Right atrium auricular region (tissue), 2 donors: Measurements from ENCODE around the gene SMURF2. TPM values are rescaled to one million over a fixed set of nuclear protein-coding genes. Genes with fewer than 3 reads are reported as not detected.

Experiments used
- DNase-seq: peaks from one replicate; pipeline ENCODE4 v3.0.0-alpha.2; 2019; ENCODE audit warnings: low spot score
- H3K27ac ChIP-seq, 2 donors: fragments of 200-600 bp; sonication (generic); 1 replicate in 1 of 2; 2 replicates in 1 of 2; pipeline ENCODE4 v1.5.1; 2016 to 2019
- H3K27me3 ChIP-seq, 2 donors: fragments of 200-600 bp; sonication (generic); one replicate each; pipeline versions ENCODE4 v1.5.1 to v1.6.0; 2017 to 2019
- H3K36me3 ChIP-seq: fragments of 200-600 bp; sonication (generic); one replicate; pipeline ENCODE4 v1.5.1; 2016
- H3K4me1 ChIP-seq, 2 donors: fragments of 200-600 bp; sonication (generic); one replicate each; pipeline versions ENCODE4 v1.5.1 to v1.6.0; 2017 to 2019
- H3K4me3 ChIP-seq, 2 donors: fragments of 200-600 bp; sonication (generic); 1 replicate in 1 of 2; 2 replicates in 1 of 2; pipeline ENCODE4 v1.5.1; 2017 to 2019; ENCODE audit warnings: mild to moderate bottlenecking in 1 of 2, moderate library complexity in 1 of 2
- H3K9me3 ChIP-seq, 2 donors: fragments of 200-600 bp; sonication (generic); one replicate each; pipeline ENCODE4 v1.5.1; 2019
- CTCF ChIP-seq, 2 donors: fragments of 200-600 bp; sonication (generic); IDR thresholded peaks; one replicate each; pipeline ENCODE4 v1.5.1; 2019; ENCODE audit warnings: antibody characterized with exemption in 2 of 2
- total RNA-seq, 2 donors: library from RNA; depleted of rRNA; stranded (reverse); fragments of >200 nt; gene quantifications; one replicate each; pipeline ENCODE4 v1.1.0, GENCODE V29; 2016

The SMURF2 gene
- total RNA-seq, 2 donors from 2014 or later: 12.6 to 15.3 TPM

GRCh38 chr17:64622931-64623654 is 39.0 kb downstream of the SMURF2 start:
- Histone ChIP-seq H3K4me3 (no peak overlapping the region), H3K27me3 (no peaks in the 10 kb centered on the region), H3K9me3 (no peaks in the 10 kb centered on the region), H3K27ac (peak overlapping the region in 1 of 2 donors; percentile 11), H3K4me1 (peaks cover 0 to 37% of the 10 kb centered on the region in 2 donors), H3K36me3 (no peaks in the 10 kb centered on the region)
- no peak for DNase-seq
- no peak for TF ChIP-seq CTCF (IDR thresholded peaks at IDR 0.05)

- Histone ChIP-seq H3K36me3 (no peaks in the 10 kb centered on the region), H3K4me3 (no peak overlapping the region), H3K9me3 (no peaks in the 10 kb centered on the region), H3K27me3 (no peaks in the 10 kb centered on the region), H3K27ac (no peak overlapping the region), H3K4me1 (peaks cover 0 to 27% of the 10 kb centered on the region in 2 donors)
- no peak for TF ChIP-seq CTCF (IDR thresholded peaks at IDR 0.05)
- DNase-seq: no peak
Observed at GRCh38 chr17:64621772-64622171, 40.3 kb downstream of the SMURF2 start.

DNA sequence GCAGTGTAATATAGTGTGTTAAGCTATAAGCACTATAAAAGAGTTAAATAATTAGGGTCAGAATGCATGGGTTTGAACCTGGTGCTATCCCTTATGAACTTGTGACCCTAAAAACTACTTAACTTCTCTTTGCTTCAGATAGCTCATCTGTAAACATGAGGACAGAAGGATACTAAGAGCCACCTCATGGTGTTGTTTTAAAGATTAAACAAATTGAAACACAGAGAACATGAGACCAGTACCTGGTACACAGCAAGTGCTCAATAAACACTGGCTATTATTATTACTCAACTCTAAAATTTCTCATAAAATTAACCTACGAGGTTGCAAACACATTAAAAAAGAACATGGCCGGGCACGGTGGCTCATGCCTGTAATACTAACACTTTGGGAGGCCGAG is 43.3 kb downstream of the SMURF2 start:
- Histone ChIP-seq H3K27ac (no peak overlapping the region), H3K9me3 (no peaks in the 10 kb centered on the region), H3K4me3 (no peak overlapping the region), H3K36me3 (no peaks in the 10 kb centered on the region), H3K27me3 (no peaks in the 10 kb centered on the region), H3K4me1 (peaks cover 0 to 40% of the 10 kb centered on the region in 2 donors)
- no peak for TF ChIP-seq CTCF (IDR thresholded peaks at IDR 0.05)
- DNase-seq: no peak

DNA sequence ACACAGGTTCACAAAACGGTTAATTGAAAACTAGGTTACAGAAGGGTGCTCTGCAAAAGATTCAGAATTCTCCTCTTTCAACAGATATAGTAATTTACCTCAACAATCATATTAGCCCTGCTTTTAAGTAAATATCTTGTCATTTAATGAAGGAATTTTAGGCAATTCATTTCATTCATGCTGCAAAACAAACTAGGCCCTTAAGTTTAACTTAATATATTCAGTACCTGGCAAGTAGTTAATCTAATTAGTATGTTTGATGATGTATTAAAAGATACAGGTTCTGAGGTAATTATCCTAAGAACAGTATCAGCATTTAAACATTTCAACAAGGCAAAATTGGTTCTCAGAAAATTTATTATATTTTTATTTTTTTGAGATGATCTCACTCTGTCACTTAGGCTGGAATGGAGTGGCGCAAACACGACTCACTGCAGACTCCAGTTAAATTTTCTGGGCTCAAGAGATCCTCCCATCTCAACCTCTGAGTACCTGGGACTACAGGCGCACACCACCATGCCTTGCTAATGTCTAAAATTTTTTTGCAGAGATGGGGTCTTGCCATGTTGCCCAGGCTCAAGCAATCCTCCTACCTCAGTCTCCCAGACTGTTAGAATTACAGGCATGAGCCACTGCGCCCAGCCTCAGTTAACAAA is 44.9 kb downstream of the SMURF2 start:
- Histone ChIP-seq H3K9me3 (no peaks in the 10 kb centered on the region), H3K27ac (no peak overlapping the region), H3K36me3 (no peaks in the 10 kb centered on the region), H3K27me3 (no peaks in the 10 kb centered on the region), H3K4me3 (no peak overlapping the region), H3K4me1 (peaks cover 0 to 28% of the 10 kb centered on the region in 2 donors)
- no peak for TF ChIP-seq CTCF (IDR thresholded peaks at IDR 0.05)
- no peak for DNase-seq

- Histone ChIP-seq H3K36me3 (no peaks in the 10 kb centered on the region), H3K27ac (no peak overlapping the region), H3K9me3 (no peaks in the 10 kb centered on the region), H3K4me1 (peaks cover 0 to 30% of the 10 kb centered on the region in 2 donors), H3K27me3 (no peaks in the 10 kb centered on the region), H3K4me3 (no peak overlapping the region)
- no peak for DNase-seq
- TF ChIP-seq CTCF (IDR thresholded peaks at IDR 0.05): no peak
Observed at GRCh38 chr17:64615028-64615677, 47.0 kb downstream of the SMURF2 start.
